ENCODE results near the gene CDKN3.

GRCh38 chr14:54368291-54368690 is 28.5 kb upstream of the CDKN3 start:
- TF ChIP-seq MAX (IDR thresholded peaks at IDR 0.05) (no peak), CEBPB (IDR thresholded peaks at IDR 0.05; ENCODE audit: low read depth) (no peak), CTCF (IDR thresholded peaks at IDR 0.05 in 2 of 3, conservative IDR thresholded peaks at IDR 0.05 in 1 of 3; ENCODE audit: borderline replicate concordance in 1 of 3, insufficient read depth in 1 of 3, low read depth in 2 of 3, low read length in 2 of 3) (no peak)
